DMS53 treated with DMSO at 0.1 percent for 48 hours (cell line): Measurements from ENCODE around the gene SETX.
"Not testable (repeated sequence)": the region's sequence is repeated elsewhere in the genome, so short reads cannot be mapped to it uniquely, and the experiment has no call there.

Experiments
- DNase-seq: peaks from one replicate; lab custom pipeline; 2025; ENCODE audit not compliant: unreplicated experiment; lab: John Stamatoyannopoulos, UW

SETX gene

GRCh38 chr9:132354637-132355355, at the start of gene SETX:
Gene SETX (minus strand): TSS chr9:132354986. CDS start chr9:132349428, 5,558 bp downstream.
- peak; percentile 97 for DNase-seq

DNA sequence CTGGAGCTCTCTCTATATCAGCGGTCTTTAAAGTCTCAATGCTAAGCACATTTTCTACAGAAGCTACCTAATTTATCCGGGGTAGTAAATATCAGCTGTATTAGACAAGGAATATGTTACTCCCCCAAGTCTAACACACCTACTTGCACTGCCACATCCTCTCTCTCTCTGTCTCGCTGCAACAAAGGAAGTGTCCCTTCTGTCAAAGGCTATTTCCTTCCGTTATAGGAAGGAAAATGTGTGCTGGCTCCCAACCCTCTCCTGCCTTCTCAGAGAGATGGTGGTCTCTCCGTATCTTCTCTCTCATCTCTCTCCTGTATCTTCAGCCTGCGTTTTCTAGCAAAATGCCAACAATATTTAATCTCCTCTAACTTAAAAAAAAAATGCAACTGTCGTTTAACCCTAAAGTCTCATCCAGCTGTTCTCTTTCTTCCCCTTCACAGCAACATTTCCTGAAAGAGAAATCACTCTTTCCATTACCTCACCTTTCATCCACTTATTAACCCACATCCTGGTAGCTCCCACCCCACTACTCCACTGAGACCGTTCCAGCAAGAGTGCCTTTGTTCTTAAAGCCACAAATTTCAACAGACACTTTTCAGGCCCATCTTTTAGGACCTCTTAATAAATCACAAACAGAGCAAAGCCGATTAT, 49.6 kb upstream of the SETX start:
- DNase-seq: no peak

GRCh38 chr9:132401824-132402223, 47.0 kb upstream of the SETX start:
- DNase-seq: no peak

DNA sequence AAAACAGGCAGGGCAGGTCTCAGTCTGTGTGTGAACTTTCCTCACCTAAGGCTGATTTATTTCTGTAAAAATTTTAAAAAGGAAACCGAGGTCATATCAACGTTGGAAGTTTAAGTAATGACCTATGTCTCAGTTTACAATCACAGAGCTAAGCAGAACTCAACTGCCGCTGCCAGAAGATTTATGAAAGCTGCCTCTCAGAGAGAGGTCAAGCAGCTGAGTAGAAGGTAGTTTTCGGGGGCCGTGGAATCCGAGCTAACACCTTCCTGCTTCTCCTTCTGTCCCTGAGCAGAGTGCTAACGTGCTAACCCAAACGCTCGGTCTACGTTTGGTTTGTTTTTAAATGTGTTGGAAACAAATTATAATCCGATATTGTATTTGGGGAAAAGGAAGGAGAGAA, 40.8 kb upstream of the SETX start:
- no peak for DNase-seq

DNA sequence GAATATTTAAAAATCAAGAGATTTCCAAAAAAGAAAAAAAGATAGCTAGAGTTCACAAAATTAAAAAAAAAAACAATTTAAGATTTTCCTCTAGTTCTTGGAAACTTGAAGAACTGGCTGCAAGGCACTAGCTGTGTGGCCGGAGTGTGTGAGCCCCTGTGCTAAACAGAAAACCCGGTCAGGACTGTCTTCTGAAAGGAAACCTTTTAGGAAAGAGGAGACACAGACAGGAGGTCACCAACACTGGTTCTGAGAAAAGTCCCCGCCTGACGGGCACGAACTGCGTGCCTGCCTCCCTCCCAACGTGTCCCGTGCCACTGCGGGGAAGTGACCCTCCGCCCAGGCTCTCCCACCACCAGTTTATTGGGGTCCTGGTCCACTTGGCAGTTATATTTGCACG, 36.7 kb upstream of the SETX start:
- DNase-seq: no peak

DNA sequence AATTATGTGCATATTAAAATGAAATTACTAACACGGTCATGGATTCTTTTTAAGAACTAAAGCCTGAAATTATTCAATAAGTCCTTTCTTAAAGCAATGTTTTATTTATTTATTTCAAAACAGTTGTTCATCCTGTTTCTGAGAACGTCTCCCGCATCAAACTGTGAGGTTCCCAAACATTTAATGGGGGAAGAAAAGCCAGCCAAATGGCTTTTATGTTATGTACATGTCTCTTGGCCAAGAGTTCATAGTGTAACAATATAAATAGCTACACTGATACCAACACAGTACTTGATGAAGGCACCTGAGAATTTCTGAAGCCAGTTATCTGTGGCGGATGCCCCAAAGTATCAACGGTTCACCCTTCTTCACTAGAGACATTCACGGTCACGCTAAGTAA, 36.2 kb upstream of the SETX start:
- no peak for DNase-seq

GRCh38 chr9:132387133-132387532, 32.3 kb upstream of the SETX start:
- DNase-seq: no peak

- no peak for DNase-seq
Measured at GRCh38 chr9:132384376-132384775, 29.6 kb upstream of the SETX start.

DNA sequence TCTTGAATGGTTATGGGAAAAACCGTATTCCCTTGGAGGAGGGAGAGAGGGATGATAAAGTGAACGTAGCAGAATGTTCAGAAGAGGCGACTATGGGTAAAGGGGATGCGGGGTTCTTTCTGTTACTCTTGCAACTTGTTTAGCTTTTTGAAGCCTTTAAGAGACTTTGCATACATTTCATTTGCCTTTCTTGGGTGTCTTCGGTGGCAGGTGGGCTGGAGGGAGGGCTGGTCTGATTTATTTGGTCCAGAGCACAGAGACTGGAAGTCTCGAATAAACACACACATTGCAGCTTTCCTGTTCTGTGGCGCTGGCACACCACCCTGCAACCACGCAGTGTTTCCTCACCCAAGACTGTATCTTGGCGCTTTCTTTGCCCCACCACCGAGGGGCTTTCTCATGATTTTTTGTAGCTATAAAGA, 28.7 kb upstream of the SETX start:
- no peak for DNase-seq

DNA sequence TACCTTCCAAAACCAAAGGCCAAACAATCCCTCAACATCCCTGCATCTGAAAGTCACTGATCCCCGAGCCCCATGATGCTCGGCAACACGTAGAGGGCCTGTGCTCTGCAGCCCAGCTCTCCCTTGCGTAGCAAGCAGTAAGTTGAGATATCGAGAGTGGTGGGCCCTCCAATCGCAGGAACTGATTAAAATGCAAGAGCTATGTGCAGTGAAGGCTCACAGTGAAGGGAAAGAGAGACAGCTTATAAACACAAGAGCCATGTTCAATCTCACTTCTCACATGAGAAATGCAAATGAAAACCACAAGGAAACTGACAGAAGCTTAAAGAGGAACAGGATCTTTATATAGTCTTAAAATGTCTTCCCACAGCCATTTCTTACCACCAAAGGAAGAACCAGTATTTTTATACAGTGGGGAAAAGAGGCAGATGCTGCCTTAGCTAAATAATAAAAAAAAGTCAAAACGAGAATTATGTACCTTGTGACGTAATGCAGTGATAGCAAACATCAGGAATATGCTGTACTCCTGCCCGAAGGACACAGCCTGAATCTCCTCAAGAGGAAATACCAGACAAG, 27.3 kb upstream of the SETX start:
- DNase-seq: no peak

- not testable (repeated sequence) for DNase-seq
Measured at GRCh38 chr9:132378416-132378815, 23.6 kb upstream of the SETX start.

DNA sequence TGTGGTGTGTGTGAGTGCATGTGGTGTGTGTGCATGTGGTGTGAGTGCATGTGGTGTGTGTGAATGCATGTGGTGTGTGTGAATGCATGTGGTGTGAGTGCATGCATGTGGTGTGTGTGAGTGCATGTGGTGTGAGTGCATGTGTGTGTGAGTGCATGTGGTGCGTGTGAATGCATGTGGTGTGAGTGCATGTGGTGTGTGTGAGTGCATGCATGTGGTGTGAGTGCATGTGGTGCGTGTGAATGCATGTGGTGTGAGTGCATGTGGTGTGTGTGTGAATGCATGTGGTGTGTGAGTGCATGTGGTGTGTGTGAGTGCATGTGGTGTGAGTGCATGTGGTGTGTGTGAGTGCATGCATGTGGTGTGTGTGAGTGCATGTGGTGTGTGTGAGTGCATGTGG, 23.0 kb upstream of the SETX start:
- not testable (repeated sequence) for DNase-seq

DNA sequence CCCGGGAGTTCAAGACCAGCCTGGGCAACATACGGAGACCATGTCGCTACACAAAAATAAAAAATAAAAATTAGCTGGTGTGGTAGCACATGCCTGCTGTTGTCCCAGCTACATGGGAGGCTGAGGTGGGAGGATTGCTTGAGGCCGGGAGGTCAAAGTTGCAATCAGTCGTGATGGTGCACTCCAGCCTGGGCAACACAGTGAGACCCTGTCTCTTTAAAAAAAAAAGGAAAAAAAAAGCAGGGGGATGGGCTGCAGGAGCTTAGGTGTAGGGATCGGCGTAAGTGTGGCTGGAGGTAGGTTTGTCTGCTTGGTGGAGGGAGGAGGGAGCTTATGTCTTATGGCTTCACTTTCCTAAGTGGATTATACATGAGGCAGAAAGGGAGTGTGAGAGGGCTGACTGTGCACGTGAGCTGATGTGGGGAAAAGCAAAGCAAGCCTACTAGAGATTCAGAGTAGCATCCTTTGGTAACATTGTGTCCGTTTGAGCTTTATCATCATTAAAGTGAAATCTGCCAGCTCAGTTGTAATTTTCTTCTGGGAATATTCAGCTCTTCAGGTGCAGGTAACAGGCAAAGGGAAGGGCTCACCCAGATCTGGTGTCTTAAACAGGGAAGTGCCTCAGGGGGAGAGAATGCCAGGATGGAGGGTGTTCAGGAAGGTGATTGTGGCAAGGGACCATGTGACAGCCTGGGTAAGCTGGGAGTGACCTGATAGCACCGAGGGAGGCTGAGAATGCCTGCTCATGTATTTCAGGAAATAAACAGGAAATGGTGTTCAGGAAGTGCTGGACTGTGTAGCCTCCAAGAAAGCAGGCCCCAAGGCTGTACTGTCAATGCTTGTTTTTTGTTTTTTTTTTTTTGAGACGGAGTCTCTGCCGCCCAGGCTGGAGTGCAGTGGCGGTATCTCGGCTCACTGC, 17.6 kb upstream of the SETX start:
- DNase-seq: peak; percentile 8

GRCh38 chr9:132370592-132370991, 15.8 kb upstream of the SETX start:
- DNase-seq: no peak

GRCh38 chr9:132369421-132369820, 14.6 kb upstream of the SETX start:
- DNase-seq: no peak

DNA sequence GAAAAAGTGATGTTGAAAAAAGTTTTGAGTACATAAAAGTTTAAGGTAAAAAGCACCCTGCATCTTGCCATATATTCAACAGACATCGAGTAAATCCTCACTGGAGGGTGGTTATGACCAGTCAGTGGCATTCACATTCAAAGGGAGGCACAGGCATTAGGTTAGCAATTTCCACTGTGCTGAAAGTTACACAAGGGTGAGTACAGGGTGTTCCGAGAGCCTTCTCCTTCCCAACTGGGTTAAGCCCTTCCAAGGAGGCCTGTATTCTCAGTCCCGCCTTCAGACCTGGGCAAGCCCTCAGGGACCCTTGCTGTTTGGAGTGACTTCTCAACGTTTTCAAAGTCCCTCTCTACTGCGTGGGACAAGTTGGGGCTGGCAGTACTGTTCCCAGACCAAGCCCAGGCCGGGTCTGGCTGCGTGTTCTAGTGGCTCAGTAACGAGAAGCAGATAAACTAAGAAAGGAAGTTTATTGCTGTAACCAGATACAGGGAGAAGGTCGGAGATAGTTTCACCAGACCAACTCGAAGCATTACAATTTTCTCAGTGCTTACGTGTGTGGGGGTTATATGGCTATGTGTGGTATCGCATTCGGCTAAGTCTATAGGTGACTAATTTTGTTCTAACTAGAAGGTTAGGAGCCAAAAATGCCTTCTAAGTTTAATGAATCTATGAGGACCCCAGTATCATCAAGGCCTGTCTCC, 13.0 kb upstream of the SETX start:
- no peak for DNase-seq

DNA sequence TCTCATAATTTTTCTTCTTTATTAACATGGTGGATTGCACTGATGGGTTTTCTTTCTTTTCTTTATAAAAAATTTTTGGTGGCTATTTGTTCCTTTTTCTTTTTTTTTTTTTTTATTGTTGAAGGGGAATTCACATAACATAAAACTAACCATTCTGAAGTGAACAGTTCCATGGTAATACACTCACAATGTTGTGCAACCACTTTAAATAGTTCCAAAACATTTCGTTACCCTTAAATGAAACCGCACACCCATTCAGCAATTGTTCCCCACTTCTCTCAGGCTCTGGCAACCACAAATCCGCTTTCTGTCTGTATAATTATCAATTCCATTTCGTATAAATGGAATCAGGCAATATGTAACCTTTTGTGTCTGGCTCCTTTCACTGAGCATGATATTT, 11.7 kb upstream of the SETX start:
- DNase-seq: no peak

DNA sequence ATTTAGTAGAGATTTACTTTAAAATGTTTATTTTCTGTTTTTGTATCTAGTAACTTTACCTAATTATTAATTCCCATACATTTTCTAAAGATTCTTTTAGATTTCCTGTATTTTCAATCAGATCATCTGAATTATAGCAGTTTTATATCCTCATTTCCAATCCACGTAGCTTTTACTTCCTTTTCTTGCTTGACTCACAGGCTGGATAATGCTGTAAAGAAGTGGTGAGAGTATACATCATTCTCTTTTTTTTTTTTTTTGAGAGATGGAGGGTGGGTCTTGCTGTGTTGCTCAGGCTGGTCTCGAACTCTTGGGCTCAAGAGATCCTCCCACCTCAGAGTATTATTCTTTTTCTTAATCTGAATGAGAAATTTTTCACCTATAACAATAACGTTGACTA, 11.2 kb upstream of the SETX start:
- DNase-seq: no peak

DNA sequence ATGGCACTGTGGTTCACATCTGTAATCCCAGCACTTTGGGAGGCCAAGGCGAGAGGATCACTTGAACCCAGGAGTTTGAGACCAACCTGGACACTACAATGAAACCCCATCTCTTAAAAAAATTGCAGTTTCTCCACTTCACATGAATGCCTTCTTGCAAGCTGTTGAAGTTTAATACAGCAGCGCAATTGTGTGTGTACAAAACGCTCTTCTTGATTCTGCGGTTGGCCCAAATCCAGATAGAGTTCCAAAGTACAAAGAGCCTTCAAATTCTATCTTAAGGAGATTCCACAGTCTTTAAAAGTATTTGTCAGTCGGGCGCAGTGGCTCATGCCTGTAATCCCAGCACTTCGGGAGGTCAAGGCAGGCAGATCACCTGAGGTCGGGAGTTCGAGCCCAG, 9.3 kb upstream of the SETX start:
- no peak for DNase-seq

DNA sequence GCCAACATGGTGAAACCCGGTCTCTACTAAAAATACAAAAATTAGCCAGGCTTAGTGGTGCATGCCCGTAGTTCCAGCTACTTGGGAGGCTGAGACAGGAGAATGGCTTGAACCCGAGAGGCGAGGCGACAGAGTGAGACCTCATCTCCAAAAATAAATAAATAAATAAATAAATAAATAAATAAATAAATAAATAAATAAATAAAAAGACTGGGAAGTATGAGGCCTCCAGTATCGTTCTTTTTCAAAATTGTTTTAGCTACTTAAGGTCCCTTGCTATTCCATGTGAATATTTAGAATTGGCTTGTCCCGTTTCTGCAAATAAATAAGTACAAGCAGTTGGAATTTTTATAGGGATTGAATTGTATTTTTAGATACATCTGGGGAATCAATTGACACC, 3.0 kb upstream of the SETX start:
- no peak for DNase-seq
